ENCODE results near the gene ZFHX3. TPM values are rescaled to one million over a fixed set of nuclear protein-coding genes. Genes with fewer than 3 reads are reported as not detected.

Gene ZFHX3
- total and polyA plus RNA-seq, 8 donors = 2.5 to 17.6 (median 9.9) TPM

- no peak for FAIRE-seq
- 98% methylated on average over 2 of the region's 2 CpGs for WGBS, 2 donors
These were observed 41.9 kb downstream of the ZFHX3 start for GRCh38 chr16:73006026-73006425.

GRCh38 chr16:73002866-73003265 is 45.1 kb downstream of the ZFHX3 start:
- no peaks in the 10 kb centered on the region for H3K36me3 ChIP-seq
- FAIRE-seq (no peak), DNase-seq (no peak), ATAC-seq (no peak)
- intact Hi-C loops (cut with DNase I) = no loop called here
- H3K4me3 ChIP-seq = no peak overlapping the region
- no peak overlapping the region for H3K27ac ChIP-seq
- 82 to 89% methylated on average over 2 of the region's 2 CpGs for WGBS, 2 donors
- peaks cover 0 to 3% (median 0%) of the 10 kb centered on the region in 3 donors for H3K4me1 ChIP-seq
- no peaks in the 10 kb centered on the region for H3K27me3 ChIP-seq
- TF ChIP-seq CTCF (IDR thresholded peaks at IDR 0.05) = no peak
- no peaks in the 10 kb centered on the region for H3K9me3 ChIP-seq

More at GRCh38 chr16:73006026-73006425, 41.9 kb downstream of the ZFHX3 start:
- Histone ChIP-seq H3K27me3 (no peaks in the 10 kb centered on the region), H3K27ac (no peak overlapping the region), H3K4me3 (no peak overlapping the region), H3K36me3 (no peaks in the 10 kb centered on the region), H3K4me1 (peaks cover 0 to 2% (median 0%) of the 10 kb centered on the region in 3 donors), H3K9me3 (no peaks in the 10 kb centered on the region)
- intact Hi-C loops (cut with DNase I) = no loop called here
- no peak for TF ChIP-seq CTCF (IDR thresholded peaks at IDR 0.05)
- DNase-seq = no peak
- ATAC-seq = no peak

- no peaks in the 10 kb centered on the region for H3K9me3 ChIP-seq
- no peak overlapping the region for H3K4me3 ChIP-seq
- no peaks in the 10 kb centered on the region for H3K36me3 ChIP-seq
- H3K27ac ChIP-seq = peak overlapping the region in 3 of 4 donors; percentile 4 to 65 (median 55)
- peaks cover 10 to 21% (median 11%) of the 10 kb centered on the region in 3 donors for H3K4me1 ChIP-seq
- H3K27me3 ChIP-seq = no peaks in the 10 kb centered on the region
- no peak for FAIRE-seq
- ATAC-seq = no peak
- intact Hi-C loops (cut with DNase I) = no loop called here
- no peak for TF ChIP-seq CTCF (IDR thresholded peaks at IDR 0.05)
- WGBS, 2 donors = 94 to 96% methylated on average over 7 of the region's 7 CpGs
- DNase-seq = peak in 1 of 6 donors; percentile 18
These were observed 46.9 kb downstream of the ZFHX3 start for GRCh38 chr16:73000907-73001521.

DNA sequence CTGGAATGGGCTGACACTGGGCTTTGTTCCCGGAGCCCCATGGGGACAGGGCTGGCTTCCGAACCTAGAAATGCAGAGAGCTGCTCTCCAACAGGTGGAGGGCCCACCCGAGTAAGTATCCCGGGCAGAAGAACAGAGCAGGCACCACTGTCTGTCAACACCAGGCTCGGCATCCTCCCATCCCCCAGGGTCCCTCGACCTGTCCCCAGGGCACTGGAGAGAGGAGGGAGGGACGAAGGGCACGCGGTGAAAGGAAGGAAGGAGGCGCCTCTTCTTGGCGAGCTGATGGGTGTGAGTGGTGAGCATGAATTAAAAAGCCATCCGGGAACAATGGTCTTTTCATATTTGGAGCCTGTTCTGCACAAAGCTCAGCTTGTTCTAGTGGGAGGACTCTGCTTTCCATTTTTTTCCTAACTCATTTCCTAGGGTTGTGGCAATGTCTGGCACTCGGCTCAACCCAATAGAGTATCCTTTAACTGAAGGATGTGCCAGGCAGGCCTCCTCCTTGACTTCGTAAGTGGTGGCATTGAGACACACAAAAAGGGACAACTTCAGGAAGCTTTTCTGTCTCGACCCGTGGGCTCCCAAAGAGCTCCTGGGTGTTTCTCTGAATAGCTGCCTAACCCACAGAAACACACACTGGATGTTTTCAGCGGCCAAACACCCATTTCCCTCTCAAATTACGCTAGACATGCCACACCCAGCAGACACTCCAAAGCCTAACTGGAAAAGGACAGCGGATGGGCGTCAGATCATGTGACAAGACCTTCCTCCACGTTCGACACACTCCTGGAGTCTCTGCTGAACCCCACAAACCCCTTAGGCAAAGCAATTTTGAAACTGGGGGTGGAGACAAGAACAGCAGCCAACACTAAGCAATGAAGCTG is 47.7 kb downstream of the ZFHX3 start:
- DNase-seq (peak in 2 of 6 donors; percentile 27 to 47), ATAC-seq (peak; percentile 27 to 69 (median 50)), FAIRE-seq (no peak)
- WGBS, 2 donors = 62 to 64% methylated on average over 22 of the region's 22 CpGs
- peak overlapping the region in 1 of 4 donors; percentile 3 for H3K4me3 ChIP-seq
- peak overlapping the region; percentile 4 to 65 (median 36) for H3K27ac ChIP-seq
- H3K27me3 ChIP-seq = no peaks in the 10 kb centered on the region
- no peak for TF ChIP-seq CTCF (IDR thresholded peaks at IDR 0.05)
- H3K36me3 ChIP-seq = no peaks in the 10 kb centered on the region
- intact Hi-C loops (cut with DNase I) = no loop called here
- H3K9me3 ChIP-seq = no peaks in the 10 kb centered on the region
- peaks cover 11 to 28% (median 14%) of the 10 kb centered on the region in 3 donors for H3K4me1 ChIP-seq
